ENCODE results near the gene POU6F2. TPM values are rescaled to one million over a fixed set of nuclear protein-coding genes. Genes with fewer than 3 reads are reported as not detected.

Gene POU6F2
- polyA plus RNA-seq, 2 of the 4 experiments (the other 2 are of a cell fraction) = not detected

DNA sequence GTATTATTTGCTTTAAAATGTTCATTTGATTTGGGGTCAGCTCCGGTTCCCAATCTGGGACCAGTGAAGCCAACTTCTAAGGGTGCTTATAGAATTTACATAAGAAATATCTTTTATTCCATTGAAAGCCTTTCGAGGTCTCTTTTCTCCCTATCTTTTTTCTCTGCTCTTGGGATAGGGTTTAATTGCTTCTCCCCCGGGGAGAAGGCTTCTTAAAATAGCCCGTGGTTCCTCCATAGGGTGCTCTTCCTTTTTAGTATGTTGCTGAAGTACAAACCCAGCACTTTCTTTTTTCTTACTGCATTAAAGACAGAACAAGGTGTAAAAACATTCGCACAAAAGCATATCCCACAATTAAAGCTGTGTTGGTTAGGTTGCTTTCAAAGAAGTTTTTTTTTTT lies 107.5 kb downstream of the POU6F2 start:
- DNase-seq (ENCODE audit: low read depth in 1 of 2, low spot score in 1 of 2) (no peak), FAIRE-seq (no peak), ATAC-seq (no peak)
- CTCF ChIA-PET = no interaction called here
- POLR2A ChIA-PET = no interaction called here
- Histone ChIP-seq H3K27ac (no peak overlapping the region), H3K4me1 (no peaks in the 10 kb centered on the region), H3K9me3 (no peaks in the 10 kb centered on the region), H3K4me3 (no peak overlapping the region), H3K4me2 (no peak overlapping the region; the same call in 2 of the 3 replicates)
- no peak for TF ChIP-seq HEYL (CRISPR knock-in tag; IDR thresholded peaks at IDR 0.05)
- TF ChIP-seq, protein P1, sequence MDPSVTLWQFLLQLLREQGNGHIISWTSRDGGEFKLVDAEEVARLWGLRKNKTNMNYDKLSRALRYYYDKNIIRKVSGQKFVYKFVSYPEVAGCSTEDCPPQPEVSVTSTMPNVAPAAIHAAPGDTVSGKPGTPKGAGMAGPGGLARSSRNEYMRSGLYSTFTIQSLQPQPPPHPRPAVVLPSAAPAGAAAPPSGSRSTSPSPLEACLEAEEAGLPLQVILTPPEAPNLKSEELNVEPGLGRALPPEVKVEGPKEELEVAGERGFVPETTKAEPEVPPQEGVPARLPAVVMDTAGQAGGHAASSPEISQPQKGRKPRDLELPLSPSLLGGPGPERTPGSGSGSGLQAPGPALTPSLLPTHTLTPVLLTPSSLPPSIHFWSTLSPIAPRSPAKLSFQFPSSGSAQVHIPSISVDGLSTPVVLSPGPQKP (IDR thresholded peaks at IDR 0.05; ENCODE audit: low read depth, low read length) = no peak
- no peak for TF ChIP-seq ZSCAN20 (CRISPR knock-in tag; IDR thresholded peaks at IDR 0.05)
- no peak for TF ChIP-seq HDAC2 (IDR thresholded peaks at IDR 0.05)
- TF ChIP-seq, protein P2, sequence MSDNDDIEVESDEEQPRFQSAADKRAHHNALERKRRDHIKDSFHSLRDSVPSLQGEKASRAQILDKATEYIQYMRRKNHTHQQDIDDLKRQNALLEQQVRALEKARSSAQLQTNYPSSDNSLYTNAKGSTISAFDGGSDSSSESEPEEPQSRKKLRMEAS (IDR thresholded peaks at IDR 0.05) = no peak
- no peak for TF ChIP-seq ZFP36 (IDR thresholded peaks at IDR 0.05; ENCODE audit: borderline replicate concordance, partially characterized antibody)
- TF ChIP-seq NPAS2 (CRISPR knock-in tag; IDR thresholded peaks at IDR 0.05; ENCODE audit: borderline replicate concordance) = no peak
- no peak for TF ChIP-seq TP53 (CRISPR knock-in tag; IDR thresholded peaks at IDR 0.05)
- WGBS (ENCODE audit: missing lambda C conversion rate) = 5% methylated on average over 5 of the region's 5 CpGs

DNA sequence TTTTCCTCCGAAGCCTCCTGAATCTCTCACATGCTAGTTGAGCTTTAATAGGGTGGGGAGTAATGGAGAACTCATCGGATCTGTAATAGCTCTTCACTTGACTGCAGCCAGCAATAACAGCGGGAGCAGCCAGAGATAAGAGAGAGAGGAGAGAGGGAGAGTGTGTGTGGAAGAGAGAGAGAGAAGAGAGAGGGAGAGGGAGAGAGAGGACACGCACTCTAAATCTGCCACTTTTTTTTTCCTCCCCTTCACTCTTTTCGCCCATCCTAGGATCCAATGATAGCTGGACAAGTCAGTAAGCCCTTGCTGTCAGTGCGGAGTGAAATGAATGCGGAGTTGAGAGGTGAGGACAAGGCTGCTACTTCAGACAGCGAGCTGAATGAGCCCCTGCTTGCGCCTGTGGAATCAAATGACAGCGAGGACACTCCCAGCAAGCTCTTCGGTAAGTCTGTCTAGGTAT lies 107.9 kb downstream of the POU6F2 start:
- no peak overlapping the region for H3K4me3 ChIP-seq
- H3K4me2 ChIP-seq = peak overlapping the region; percentile 40; the same call in 1 of the 3 replicates

DNA sequence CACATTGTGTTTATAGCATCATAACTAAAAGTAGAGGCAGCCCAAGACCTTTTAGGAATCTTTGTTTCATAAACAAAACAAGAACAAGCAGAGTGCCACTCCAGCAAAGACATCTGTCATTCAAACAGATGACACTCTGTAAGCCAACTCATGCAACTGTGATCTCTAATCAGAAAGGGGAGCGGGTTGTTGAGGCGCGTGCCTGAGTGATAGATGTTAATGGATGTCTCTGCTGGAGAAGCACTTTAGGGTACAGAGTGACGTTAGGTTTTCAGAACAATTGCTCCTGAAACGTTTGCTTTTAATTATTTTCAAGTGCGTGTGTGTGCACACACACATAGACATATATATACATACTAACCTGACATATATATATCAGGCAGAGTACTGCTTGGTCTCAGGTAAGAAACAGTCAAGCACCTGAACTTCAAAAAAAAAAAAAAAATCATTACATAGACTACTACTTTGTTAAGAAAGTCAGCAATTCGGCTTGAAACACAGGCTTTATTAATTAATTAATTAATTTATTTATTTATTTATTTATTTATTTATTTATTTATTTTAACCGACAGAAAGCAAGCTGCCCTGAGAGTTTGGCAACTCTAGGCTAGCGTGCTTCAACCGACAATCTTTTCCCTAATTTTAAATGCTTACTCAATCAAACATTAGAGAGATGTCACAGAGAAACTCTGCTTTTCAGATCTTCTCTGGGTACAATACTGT lies 109.1 kb downstream of the POU6F2 start:
- no peaks in the 10 kb centered on the region for H3K9me3 ChIP-seq
- peak; percentile 76 for TF ChIP-seq ZC3H11A (IDR thresholded peaks at IDR 0.05)
- TF ChIP-seq, protein P3, sequence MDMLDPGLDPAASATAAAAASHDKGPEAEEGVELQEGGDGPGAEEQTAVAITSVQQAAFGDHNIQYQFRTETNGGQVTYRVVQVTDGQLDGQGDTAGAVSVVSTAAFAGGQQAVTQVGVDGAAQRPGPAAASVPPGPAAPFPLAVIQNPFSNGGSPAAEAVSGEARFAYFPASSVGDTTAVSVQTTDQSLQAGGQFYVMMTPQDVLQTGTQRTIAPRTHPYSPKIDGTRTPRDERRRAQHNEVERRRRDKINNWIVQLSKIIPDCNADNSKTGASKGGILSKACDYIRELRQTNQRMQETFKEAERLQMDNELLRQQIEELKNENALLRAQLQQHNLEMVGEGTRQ (IDR thresholded peaks at IDR 0.05) = no peak
- DNase-seq (ENCODE audit: low read depth in 1 of 2, low spot score in 1 of 2) (no peak), FAIRE-seq (no peak), ATAC-seq (no peak)
- no peak overlapping the region for H3K4me3 ChIP-seq
- POLR2A ChIA-PET = no interaction called here
- no peak overlapping the region for H3K27ac ChIP-seq
- 50% methylated on average over 10 of the region's 10 CpGs for WGBS (ENCODE audit: missing lambda C conversion rate)
- CTCF ChIA-PET = no interaction called here
- no peak overlapping the region for H3K4me2 ChIP-seq
- H3K4me1 ChIP-seq = no peaks in the 10 kb centered on the region

More for the DNA sequence above, 107.9 kb downstream of the POU6F2 start:
- FAIRE-seq = no peak
- H3K4me1 ChIP-seq = no peaks in the 10 kb centered on the region
- ChIA-PET CTCF (no interaction called here), POLR2A (no interaction called here)
- 0 out of 6 replicates have a peak, but pooled peaks of 1 of the 2 experiments have one; percentile 36 for ATAC-seq
- no peaks in the 10 kb centered on the region for H3K9me3 ChIP-seq
- WGBS (ENCODE audit: missing lambda C conversion rate) = 5% methylated on average over 11 of the region's 11 CpGs
- no peak for DNase-seq (ENCODE audit: low read depth in 1 of 2, low spot score in 1 of 2)
- H3K27ac ChIP-seq = no peak overlapping the region
- TF ChIP-seq RNF2 (IDR thresholded peaks at IDR 0.05; ENCODE audit: borderline replicate concordance, low read depth) (no peak), CHD2 (IDR thresholded peaks at IDR 0.05; ENCODE audit: low read length, partially characterized antibody) (no peak), ZFP36 (IDR thresholded peaks at IDR 0.05; ENCODE audit: borderline replicate concordance, partially characterized antibody) (no peak), CBX2 (IDR thresholded peaks at IDR 0.05; ENCODE audit: borderline replicate concordance, low read depth) (no peak)
- TF ChIP-seq, protein P4, sequence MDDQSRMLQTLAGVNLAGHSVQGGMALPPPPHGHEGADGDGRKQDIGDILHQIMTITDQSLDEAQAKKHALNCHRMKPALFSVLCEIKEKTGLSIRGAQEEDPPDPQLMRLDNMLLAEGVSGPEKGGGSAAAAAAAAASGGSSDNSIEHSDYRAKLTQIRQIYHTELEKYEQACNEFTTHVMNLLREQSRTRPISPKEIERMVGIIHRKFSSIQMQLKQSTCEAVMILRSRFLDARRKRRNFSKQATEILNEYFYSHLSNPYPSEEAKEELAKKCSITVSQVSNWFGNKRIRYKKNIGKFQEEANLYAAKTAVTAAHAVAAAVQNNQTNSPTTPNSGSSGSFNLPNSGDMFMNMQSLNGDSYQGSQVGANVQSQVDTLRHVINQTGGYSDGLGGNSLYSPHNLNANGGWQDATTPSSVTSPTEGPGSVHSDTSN (IDR thresholded peaks at IDR 0.05) = no peak
- TF ChIP-seq, protein P5, sequence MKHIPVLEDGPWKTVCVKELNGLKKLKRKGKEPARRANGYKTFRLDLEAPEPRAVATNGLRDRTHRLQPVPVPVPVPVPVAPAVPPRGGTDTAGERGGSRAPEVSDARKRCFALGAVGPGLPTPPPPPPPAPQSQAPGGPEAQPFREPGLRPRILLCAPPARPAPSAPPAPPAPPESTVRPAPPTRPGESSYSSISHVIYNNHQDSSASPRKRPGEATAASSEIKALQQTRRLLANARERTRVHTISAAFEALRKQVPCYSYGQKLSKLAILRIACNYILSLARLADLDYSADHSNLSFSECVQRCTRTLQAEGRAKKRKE (CRISPR knock-in tag; IDR thresholded peaks at IDR 0.05; ENCODE audit: low read depth) = no peak
